ENCODE data around the gene KREMEN1.
"Not testable (repeated sequence)": the region's sequence is repeated elsewhere in the genome, so short reads cannot be mapped to it uniquely, and the experiment has no call there.

Gene KREMEN1

GRCh38 chr22:29117799-29118477 is 45.1 kb downstream of the KREMEN1 start:
- Histone ChIP-seq H3K4me3 (replicated peaks; ENCODE audit: insufficient read depth, low read length) (no peak overlapping the region), H3K27me3 (ENCODE audit: insufficient read depth, poor library complexity, severe bottlenecking) (no peaks in the 10 kb centered on the region), H3K27ac (replicated peaks) (peak overlapping the region; percentile 67)
- DNase-seq (ENCODE audit: low read depth in 1 of 2, low spot score in 1 of 2), result peak; percentile 69 to 70
- no peak for TF ChIP-seq POLR2AphosphoS5 (IDR thresholded peaks at IDR 0.05; ENCODE audit: low read depth)
- no peak for TF ChIP-seq CTCF (IDR thresholded peaks at IDR 0.05; ENCODE audit: insufficient read depth, low read length)
- no peak for TF ChIP-seq SPI1 (IDR thresholded peaks at IDR 0.05; ENCODE audit: borderline replicate concordance, low read depth)
- TF ChIP-seq REST (IDR thresholded peaks at IDR 0.05; ENCODE audit: insufficient replicate concordance, low read depth), result no peak
- TF ChIP-seq GABPA (IDR thresholded peaks at IDR 0.05; ENCODE audit: low read depth), result no peak

- not testable (repeated sequence) for H3K27ac ChIP-seq (replicated peaks); H3K4me3 ChIP-seq (replicated peaks; ENCODE audit: insufficient read depth, low read length); DNase-seq (ENCODE audit: low read depth in 1 of 2, low spot score in 1 of 2); H3K27me3 ChIP-seq (ENCODE audit: insufficient read depth, poor library complexity, severe bottlenecking)
Measured at GRCh38 chr22:29120098-29120912, 47.5 kb downstream of the KREMEN1 start.

GRCh38 chr22:29121124-29121523 is 48.3 kb downstream of the KREMEN1 start:
- Histone ChIP-seq H3K27me3 (ENCODE audit: insufficient read depth, poor library complexity, severe bottlenecking) (no peaks in the 10 kb centered on the region), H3K27ac (replicated peaks) (no peak overlapping the region), H3K4me3 (replicated peaks; ENCODE audit: insufficient read depth, low read length) (no peak overlapping the region)
- no peak for TF ChIP-seq REST (IDR thresholded peaks at IDR 0.05; ENCODE audit: insufficient replicate concordance, low read depth)
- no peak for TF ChIP-seq POLR2AphosphoS5 (IDR thresholded peaks at IDR 0.05; ENCODE audit: low read depth)
- no peak for DNase-seq (ENCODE audit: low read depth in 1 of 2, low spot score in 1 of 2)

GRCh38 chr22:29122041-29122440 is 49.2 kb downstream of the KREMEN1 start:
- H3K4me3 ChIP-seq (replicated peaks; ENCODE audit: insufficient read depth, low read length), result no peak overlapping the region
- no peak overlapping the region for H3K27ac ChIP-seq (replicated peaks)
- DNase-seq (ENCODE audit: low read depth in 1 of 2, low spot score in 1 of 2), result no peak
- no peak for TF ChIP-seq CTCF (IDR thresholded peaks at IDR 0.05; ENCODE audit: insufficient read depth, low read length)
- TF ChIP-seq GABPA (IDR thresholded peaks at IDR 0.05; ENCODE audit: low read depth), result no peak
- TF ChIP-seq POLR2AphosphoS5 (IDR thresholded peaks at IDR 0.05; ENCODE audit: low read depth), result no peak
- TF ChIP-seq SPI1 (IDR thresholded peaks at IDR 0.05; ENCODE audit: borderline replicate concordance, low read depth), result no peak
- no peak for TF ChIP-seq REST (IDR thresholded peaks at IDR 0.05; ENCODE audit: insufficient replicate concordance, low read depth)
- no peaks in the 10 kb centered on the region for H3K27me3 ChIP-seq (ENCODE audit: insufficient read depth, poor library complexity, severe bottlenecking)

Data from HL-60 (cell line).